ENCODE data around the gene RCE1.

- TF ChIP-seq, protein P1, sequence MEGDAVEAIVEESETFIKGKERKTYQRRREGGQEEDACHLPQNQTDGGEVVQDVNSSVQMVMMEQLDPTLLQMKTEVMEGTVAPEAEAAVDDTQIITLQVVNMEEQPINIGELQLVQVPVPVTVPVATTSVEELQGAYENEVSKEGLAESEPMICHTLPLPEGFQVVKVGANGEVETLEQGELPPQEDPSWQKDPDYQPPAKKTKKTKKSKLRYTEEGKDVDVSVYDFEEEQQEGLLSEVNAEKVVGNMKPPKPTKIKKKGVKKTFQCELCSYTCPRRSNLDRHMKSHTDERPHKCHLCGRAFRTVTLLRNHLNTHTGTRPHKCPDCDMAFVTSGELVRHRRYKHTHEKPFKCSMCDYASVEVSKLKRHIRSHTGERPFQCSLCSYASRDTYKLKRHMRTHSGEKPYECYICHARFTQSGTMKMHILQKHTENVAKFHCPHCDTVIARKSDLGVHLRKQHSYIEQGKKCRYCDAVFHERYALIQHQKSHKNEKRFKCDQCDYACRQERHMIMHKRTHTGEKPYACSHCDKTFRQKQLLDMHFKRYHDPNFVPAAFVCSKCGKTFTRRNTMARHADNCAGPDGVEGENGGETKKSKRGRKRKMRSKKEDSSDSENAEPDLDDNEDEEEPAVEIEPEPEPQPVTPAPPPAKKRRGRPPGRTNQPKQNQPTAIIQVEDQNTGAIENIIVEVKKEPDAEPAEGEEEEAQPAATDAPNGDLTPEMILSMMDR (IDR thresholded peaks at IDR 0.05 in 4 of 5, conservative IDR thresholded peaks at IDR 0.05 in 1 of 5): no peak
- TF ChIP-seq POLR2A (IDR thresholded peaks at IDR 0.05): no peak
Observed at GRCh38 chr11:66814678-66815077, 28.6 kb upstream of the RCE1 start.
